ENCODE data around the gene DLEC1.
A peak's percentile ranks its signal among the peaks of the same experiment; 100 is the strongest.

The DLEC1 gene

GRCh38 chr3:38002291-38002876 is 36.6 kb upstream of the DLEC1 start:
- H3K4me3 ChIP-seq (ENCODE audit: control insufficient read depth, low read depth, low read length) = no peak overlapping the region
- TF ChIP-seq, protein P1, sequence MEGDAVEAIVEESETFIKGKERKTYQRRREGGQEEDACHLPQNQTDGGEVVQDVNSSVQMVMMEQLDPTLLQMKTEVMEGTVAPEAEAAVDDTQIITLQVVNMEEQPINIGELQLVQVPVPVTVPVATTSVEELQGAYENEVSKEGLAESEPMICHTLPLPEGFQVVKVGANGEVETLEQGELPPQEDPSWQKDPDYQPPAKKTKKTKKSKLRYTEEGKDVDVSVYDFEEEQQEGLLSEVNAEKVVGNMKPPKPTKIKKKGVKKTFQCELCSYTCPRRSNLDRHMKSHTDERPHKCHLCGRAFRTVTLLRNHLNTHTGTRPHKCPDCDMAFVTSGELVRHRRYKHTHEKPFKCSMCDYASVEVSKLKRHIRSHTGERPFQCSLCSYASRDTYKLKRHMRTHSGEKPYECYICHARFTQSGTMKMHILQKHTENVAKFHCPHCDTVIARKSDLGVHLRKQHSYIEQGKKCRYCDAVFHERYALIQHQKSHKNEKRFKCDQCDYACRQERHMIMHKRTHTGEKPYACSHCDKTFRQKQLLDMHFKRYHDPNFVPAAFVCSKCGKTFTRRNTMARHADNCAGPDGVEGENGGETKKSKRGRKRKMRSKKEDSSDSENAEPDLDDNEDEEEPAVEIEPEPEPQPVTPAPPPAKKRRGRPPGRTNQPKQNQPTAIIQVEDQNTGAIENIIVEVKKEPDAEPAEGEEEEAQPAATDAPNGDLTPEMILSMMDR (IDR thresholded peaks at IDR 0.05; ENCODE audit: control insufficient read depth, insufficient read depth, low read depth, low read length, missing control alignments) = no peak
- DNase-seq (ENCODE audit: low read depth) = no peak

GRCh38 chr3:38002940-38003339 is 36.1 kb upstream of the DLEC1 start:
- H3K4me3 ChIP-seq (ENCODE audit: control insufficient read depth, low read depth, low read length) = no peak overlapping the region
- DNase-seq (ENCODE audit: low read depth) = no peak
- TF ChIP-seq, protein P1 (IDR thresholded peaks at IDR 0.05; ENCODE audit: control insufficient read depth, insufficient read depth, low read depth, low read length, missing control alignments) = no peak

GRCh38 chr3:38003371-38003816 is 35.6 kb upstream of the DLEC1 start:
- no peak for DNase-seq (ENCODE audit: low read depth)
- no peak overlapping the region for H3K4me3 ChIP-seq (ENCODE audit: control insufficient read depth, low read depth, low read length)
- TF ChIP-seq, protein P1 (IDR thresholded peaks at IDR 0.05; ENCODE audit: control insufficient read depth, insufficient read depth, low read depth, low read length, missing control alignments) = peak; percentile 87

- no peak for DNase-seq (ENCODE audit: low read depth)
- TF ChIP-seq, protein P1 (IDR thresholded peaks at IDR 0.05; ENCODE audit: control insufficient read depth, insufficient read depth, low read depth, low read length, missing control alignments) = no peak
- no peak overlapping the region for H3K4me3 ChIP-seq (ENCODE audit: control insufficient read depth, low read depth, low read length)
Observed at GRCh38 chr3:38003817-38004414, 35.1 kb upstream of the DLEC1 start.

- H3K4me3 ChIP-seq (ENCODE audit: control insufficient read depth, low read depth, low read length) = no peak overlapping the region
- no peak for DNase-seq (ENCODE audit: low read depth)
- TF ChIP-seq, protein P1 (IDR thresholded peaks at IDR 0.05; ENCODE audit: control insufficient read depth, insufficient read depth, low read depth, low read length, missing control alignments) = peak; percentile 82
Observed at GRCh38 chr3:38004415-38005075, 34.5 kb upstream of the DLEC1 start.

- DNase-seq (ENCODE audit: low read depth) = no peak
- TF ChIP-seq, protein P1 (IDR thresholded peaks at IDR 0.05; ENCODE audit: control insufficient read depth, insufficient read depth, low read depth, low read length, missing control alignments) = no peak
- H3K4me3 ChIP-seq (ENCODE audit: control insufficient read depth, low read depth, low read length) = no peak overlapping the region
Observed at GRCh38 chr3:38005076-38006020, 33.7 kb upstream of the DLEC1 start.

All from AG09309 (cell line).